GM19099 (cell line): Measurements from ENCODE around the gene YIPF7.

Source experiments
- POLR2A ChIP-seq: IDR thresholded peaks from 3 replicates; pipeline ENCODE4 v1.6.1; 2011; ENCODE audit warnings: low read depth; ENCODE audit not compliant: insufficient read length; ENCODE audit errors: extremely low read depth

YIPF7 gene

DNA sequence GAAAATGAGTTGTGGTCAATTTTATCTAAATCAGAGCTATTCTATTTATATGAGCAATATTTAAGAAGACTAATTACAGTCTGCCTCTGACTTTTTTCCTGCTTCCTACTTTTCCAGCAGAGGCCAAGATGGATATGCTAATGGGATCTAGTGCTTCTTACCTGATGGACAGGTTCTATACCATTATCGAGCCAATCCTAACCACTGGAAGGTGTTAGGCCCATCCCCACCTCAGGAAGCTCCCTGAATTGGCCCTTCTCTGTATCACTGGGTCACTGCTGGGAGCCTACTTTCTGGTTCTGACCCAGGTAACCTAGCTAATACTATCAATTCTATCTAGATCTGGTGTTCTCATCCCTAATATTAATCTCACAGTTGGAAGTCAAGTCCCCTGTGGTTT is 577 bp upstream of the YIPF7 start:
- TF ChIP-seq POLR2A = no peak

DNA sequence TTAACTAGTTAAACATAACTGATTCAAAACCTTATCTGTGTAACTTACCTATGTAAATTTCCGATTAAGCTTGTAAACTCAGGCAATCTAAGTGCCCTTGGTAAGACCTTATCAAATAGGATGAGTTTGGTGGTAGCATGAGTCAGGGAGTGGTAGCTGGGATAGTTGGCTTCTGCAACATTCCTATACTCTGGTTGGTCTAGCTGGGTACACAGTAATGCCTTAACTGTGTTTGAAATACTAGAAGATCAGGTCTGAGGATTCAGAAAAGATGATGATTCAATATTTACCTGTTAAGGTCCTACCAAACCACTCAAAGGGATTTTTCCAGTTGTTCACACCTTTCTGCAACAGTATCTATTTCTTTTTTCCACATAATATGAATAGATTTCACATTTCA is 5.3 kb downstream of the YIPF7 start:
- no peak for TF ChIP-seq POLR2A

DNA sequence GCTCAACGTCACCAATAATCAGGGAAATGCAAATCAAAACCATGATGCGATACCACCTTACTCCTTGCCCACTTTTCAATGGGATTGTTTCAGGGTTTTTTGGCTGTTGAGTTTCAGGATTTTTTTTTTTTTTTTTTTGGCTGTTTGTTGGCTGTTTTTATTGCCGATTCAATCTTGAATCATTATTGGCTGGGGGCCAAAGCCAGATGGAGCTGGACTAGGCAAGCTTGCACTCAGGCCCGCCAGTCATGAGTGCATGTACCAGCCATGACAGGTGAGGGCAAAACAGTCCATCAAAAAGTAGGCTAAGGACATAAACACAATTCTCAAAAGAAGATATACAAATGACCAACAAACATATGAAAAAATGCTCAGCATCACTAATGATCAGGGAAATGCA is 13.3 kb downstream of the YIPF7 start:
- no peak for TF ChIP-seq POLR2A

DNA sequence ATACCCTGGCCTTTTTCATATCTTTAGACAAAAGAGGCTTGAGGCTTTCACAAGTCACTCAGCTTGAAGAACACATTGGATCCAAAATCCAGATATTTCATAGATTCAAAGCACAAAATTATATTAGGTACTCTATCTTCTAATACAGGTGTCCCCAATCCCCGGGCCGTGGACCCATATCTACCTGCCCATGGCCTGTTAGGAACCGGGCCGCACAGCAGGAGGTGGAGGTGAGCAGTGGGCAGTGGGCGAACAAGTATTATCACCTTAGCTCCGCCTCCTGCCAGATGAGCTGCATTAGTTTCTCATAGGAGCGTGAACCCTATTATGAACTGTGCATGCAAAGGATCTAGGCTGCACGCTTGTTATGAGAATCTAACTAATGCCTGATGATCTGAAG is 18.7 kb downstream of the YIPF7 start:
- no peak for TF ChIP-seq POLR2A

DNA sequence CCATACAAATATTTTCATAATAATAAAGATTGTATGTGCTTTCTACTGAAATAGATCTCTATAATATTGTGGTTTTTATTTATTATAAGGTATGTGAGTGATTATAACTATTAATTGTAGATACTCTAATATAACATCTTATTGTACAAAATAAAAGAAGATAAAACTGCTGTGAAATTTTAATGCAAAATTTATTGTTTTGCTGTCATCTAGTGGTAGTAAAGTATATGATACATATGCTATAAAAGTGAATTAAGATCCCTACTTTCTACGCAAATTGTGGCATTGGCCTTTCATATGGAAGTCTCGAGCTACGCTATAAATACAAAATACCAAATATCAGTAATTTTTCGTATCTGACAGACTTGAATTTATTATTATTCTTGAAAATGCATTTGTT is 19.3 kb downstream of the YIPF7 start:
- TF ChIP-seq POLR2A = no peak

DNA sequence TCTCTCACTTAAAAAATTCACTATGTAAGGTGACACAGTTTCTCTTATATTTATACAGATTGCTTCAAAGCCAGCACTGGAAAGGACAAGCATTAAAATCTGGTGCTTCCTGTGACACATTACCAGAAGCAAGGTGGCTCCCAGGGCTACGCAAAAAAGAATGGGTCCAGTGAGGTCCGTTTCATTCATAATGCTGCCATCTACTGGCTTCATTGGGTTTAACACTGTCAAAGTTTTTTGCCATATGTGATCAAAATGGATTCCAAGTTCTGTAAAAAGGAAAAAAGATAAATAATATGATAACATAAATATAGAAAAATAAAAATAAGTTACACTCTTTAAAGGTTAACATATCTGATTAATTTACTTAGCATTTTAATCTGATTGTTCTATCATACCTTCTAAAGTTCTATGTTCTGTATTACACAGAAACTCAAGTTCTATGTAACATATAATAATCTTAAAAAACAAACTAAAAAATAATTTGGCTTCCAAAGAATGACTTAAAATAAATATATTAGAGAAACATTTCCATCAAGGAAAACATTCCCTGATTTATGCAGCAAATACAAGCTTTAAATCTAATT is 22.1 kb downstream of the YIPF7 start:
- TF ChIP-seq POLR2A = no peak

DNA sequence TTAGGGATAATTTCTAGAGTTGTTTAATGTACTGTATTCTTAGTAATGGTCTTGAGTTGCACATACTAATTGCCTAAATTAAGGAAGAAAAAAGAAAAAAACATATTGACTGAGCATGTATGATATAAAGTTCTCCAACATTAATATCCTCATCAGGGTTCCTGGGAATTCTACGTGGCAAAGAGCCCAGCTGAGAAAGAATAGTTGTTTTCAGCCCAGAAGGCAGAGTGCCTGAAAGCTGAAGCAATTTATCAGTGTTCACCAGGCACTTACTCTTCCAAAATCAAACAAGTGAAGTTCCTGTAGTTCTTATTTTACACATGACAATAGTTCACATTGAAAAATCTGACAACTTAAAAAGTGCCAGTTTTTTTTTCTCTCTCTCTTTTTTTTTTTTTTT is 27.7 kb downstream of the YIPF7 start:
- no peak for TF ChIP-seq POLR2A

DNA sequence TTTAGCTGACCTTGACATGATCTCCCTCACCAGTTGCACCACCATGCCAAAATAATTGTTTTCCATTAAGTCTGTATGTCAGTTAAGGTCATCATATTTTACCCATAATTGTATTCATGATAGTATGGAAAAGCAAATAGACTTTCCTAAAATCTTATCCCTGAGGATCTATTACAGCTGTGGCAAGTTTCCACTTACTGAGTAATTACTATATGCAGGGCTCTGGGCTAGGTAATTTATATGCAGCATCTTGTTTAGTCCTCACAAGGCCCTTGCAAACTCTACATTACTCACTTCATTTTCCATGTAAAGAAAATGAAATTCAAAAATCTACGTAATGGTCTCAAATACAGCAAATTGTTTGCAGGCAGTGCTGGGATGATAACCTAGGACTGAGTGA is 34.8 kb downstream of the YIPF7 start:
- no peak for TF ChIP-seq POLR2A

DNA sequence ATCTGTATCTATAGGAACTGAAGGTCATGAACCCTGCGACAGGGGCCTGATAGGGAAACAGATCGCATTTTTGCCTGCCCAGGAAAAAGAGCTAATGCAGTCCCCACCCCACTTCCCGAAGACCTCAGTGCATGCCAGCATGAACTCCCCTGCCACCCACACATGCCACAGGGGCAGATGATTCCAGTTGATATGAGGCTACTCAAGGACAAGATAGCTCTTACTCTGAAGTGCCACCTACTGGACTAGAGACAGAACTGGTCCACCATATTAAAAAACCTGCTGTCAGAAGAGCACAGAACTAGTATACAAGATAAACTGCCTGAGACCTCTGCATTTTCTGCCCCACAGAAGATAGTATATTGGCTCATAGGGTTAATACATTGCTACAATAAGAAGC is 68.0 kb downstream of the YIPF7 start:
- no peak for TF ChIP-seq POLR2A

DNA sequence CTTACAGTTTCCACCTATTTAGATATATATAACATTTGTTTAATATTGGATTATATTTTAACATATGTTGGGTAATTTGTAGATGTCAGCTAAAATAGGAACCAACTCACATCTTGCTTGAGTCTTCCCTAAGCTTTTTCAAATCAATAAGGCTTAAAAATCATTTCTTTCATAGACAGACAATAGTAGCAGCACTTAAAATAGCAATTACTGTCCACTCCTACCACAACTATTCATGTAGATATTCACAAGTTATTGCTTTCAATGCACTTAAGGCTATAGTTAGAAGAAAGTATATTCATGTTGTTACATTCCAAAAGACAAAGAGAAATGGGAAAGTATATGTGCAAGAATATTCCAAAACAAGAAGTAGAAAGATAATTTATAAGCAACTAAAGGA is 71.2 kb downstream of the YIPF7 start:
- no peak for TF ChIP-seq POLR2A

DNA sequence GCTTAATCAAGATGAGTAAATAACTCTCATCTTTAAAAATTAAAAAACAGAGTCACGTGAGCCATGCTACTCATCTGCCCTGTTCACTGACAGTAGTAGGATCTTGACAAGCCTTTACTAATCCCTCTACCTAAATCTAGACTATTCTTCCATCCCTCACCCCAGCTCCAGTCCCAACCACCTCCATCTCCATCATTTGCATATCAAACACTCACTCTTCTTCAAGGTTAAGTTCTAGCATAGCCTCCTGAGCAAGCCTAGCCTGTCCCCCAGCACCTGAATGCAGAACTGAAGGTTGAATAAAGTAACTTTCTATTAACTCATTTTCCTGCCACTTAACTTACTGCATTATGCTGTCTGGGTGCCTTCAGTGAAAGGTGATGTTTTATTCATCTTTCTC is 72.5 kb downstream of the YIPF7 start:
- no peak for TF ChIP-seq POLR2A
